IgD-negative memory B cell (primary cell): ENCODE measurements around the gene AFF3. TPM values are rescaled to one million over a fixed set of nuclear protein-coding genes. Genes with fewer than 3 reads are reported as not detected.
A peak's percentile ranks its signal among the peaks of the same experiment; 100 is the strongest.

Experiments used
- H3K27ac Mint-ChIP-seq, 3 donors: one replicate each; pipeline ENCODE4 v1.8.0; 2020 to 2022; ENCODE audit warnings: mild to moderate bottlenecking in 3 of 3, mixed read lengths in 3 of 3, moderate library complexity in 1 of 3
- H3K27me3 Mint-ChIP-seq: one replicate; pipeline ENCODE4 v1.8.0; 2021; ENCODE audit warnings: mixed read lengths
- H3K36me3 Mint-ChIP-seq: one replicate; pipeline ENCODE4 v1.8.0; 2020; ENCODE audit warnings: mild to moderate bottlenecking, mixed read lengths
- H3K4me1 Mint-ChIP-seq, 3 donors: one replicate each; pipeline ENCODE4 v1.8.0; 2020 to 2022; ENCODE audit warnings: mixed read lengths in 3 of 3, mild to moderate bottlenecking in 1 of 3
- H3K4me3 Mint-ChIP-seq, 4 donors: one replicate each; pipeline ENCODE4 v1.8.0; 2020 to 2022; ENCODE audit warnings: mild to moderate bottlenecking in 4 of 4, mixed read lengths in 4 of 4, moderate library complexity in 3 of 4
- H3K9me3 Mint-ChIP-seq, 3 donors: one replicate each; pipeline ENCODE4 v1.8.0; 2020 to 2021; ENCODE audit warnings: mixed read lengths in 3 of 3, mild to moderate bottlenecking in 1 of 3
- polyA plus RNA-seq: library from polyadenylated mRNA; unstranded; fragments of 300-500 nt; fragmentation: Illumina TruSeq; gene quantifications from one replicate; pipeline ENCODE4 v1.2.3, GENCODE V29; 2021

AFF3 gene
- polyA plus RNA-seq, 1 donor from 2014 or later, result 85.9 TPM

DNA sequence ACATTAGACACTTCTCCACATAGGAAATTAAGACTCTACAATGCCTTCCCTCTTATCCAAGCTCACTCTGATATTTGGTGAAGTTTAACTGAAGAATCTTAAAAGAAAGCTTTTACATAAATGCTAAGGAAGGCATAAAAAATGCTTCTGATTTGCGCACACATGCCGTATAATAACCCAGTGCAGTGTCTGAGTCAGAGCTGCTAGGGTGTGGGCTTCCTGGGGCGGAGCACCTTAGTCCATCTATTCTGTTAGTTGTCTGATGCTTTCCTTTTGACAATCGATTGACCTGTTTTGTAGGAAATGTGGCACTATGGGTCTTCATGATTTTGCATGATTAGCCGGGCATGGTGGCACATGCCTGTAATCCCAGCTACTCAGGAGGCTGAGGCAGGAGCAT is 231.5 kb downstream of the AFF3 start:
- Mint-ChIP-seq H3K36me3 (peaks cover 6% of the 10 kb centered on the region), H3K4me1 (peaks cover 6 to 15% (median 7%) of the 10 kb centered on the region in 3 donors), H3K27me3 (no peaks in the 10 kb centered on the region), H3K4me3 (no peak overlapping the region), H3K9me3 (no peaks in the 10 kb centered on the region), H3K27ac (peak overlapping the region in 1 of 3 donors; percentile 73)

GRCh38 chr2:99905636-99906035 is 236.8 kb downstream of the AFF3 start:
- H3K27ac Mint-ChIP-seq, result peak overlapping the region in 1 of 3 donors; percentile 39
- H3K36me3 Mint-ChIP-seq, result peaks cover 7% of the 10 kb centered on the region
- H3K4me3 Mint-ChIP-seq, result no peak overlapping the region
- H3K27me3 Mint-ChIP-seq, result no peaks in the 10 kb centered on the region
- no peaks in the 10 kb centered on the region for H3K9me3 Mint-ChIP-seq
- H3K4me1 Mint-ChIP-seq, result peaks cover 6 to 17% (median 10%) of the 10 kb centered on the region in 3 donors

- Mint-ChIP-seq H3K4me3 (no peak overlapping the region), H3K9me3 (no peaks in the 10 kb centered on the region), H3K27ac (peak overlapping the region in 1 of 3 donors; percentile 10), H3K4me1 (peaks cover 6 to 17% (median 10%) of the 10 kb centered on the region in 3 donors), H3K27me3 (no peaks in the 10 kb centered on the region), H3K36me3 (peaks cover 7% of the 10 kb centered on the region)
Measured at GRCh38 chr2:99905025-99905424, 237.4 kb downstream of the AFF3 start.

GRCh38 chr2:99903981-99904380 is 238.4 kb downstream of the AFF3 start:
- peaks cover 8% of the 10 kb centered on the region for H3K36me3 Mint-ChIP-seq
- no peaks in the 10 kb centered on the region for H3K9me3 Mint-ChIP-seq

GRCh38 chr2:99900556-99900955 is 241.8 kb downstream of the AFF3 start:
- peaks cover 14% of the 10 kb centered on the region for H3K36me3 Mint-ChIP-seq
- no peak overlapping the region for H3K4me3 Mint-ChIP-seq
- no peaks in the 10 kb centered on the region for H3K9me3 Mint-ChIP-seq
- H3K27ac Mint-ChIP-seq, result peak overlapping the region in 1 of 3 donors; percentile 37
- H3K27me3 Mint-ChIP-seq, result no peaks in the 10 kb centered on the region
- peaks cover 7 to 15% (median 12%) of the 10 kb centered on the region in 3 donors for H3K4me1 Mint-ChIP-seq

More at GRCh38 chr2:99903981-99904380, 238.4 kb downstream of the AFF3 start:
- no peak overlapping the region for H3K27ac Mint-ChIP-seq
- H3K4me3 Mint-ChIP-seq, result no peak overlapping the region
- H3K27me3 Mint-ChIP-seq, result no peaks in the 10 kb centered on the region
- H3K4me1 Mint-ChIP-seq, result peaks cover 7 to 17% (median 12%) of the 10 kb centered on the region in 3 donors

- Mint-ChIP-seq H3K27ac (peak overlapping the region in 1 of 3 donors; percentile 14), H3K4me3 (no peak overlapping the region), H3K36me3 (peaks cover 16% of the 10 kb centered on the region), H3K27me3 (no peaks in the 10 kb centered on the region), H3K4me1 (peaks cover 7 to 15% (median 12%) of the 10 kb centered on the region in 3 donors), H3K9me3 (no peaks in the 10 kb centered on the region)
Measured at GRCh38 chr2:99899882-99900281, 242.5 kb downstream of the AFF3 start.

- H3K27ac Mint-ChIP-seq, result peak overlapping the region in 1 of 3 donors; percentile 14
- no peaks in the 10 kb centered on the region for H3K9me3 Mint-ChIP-seq
- no peak overlapping the region for H3K4me3 Mint-ChIP-seq
- peaks cover 18% of the 10 kb centered on the region for H3K36me3 Mint-ChIP-seq
- H3K27me3 Mint-ChIP-seq, result no peaks in the 10 kb centered on the region
- H3K4me1 Mint-ChIP-seq, result peaks cover 6 to 14% (median 12%) of the 10 kb centered on the region in 3 donors
Measured at GRCh38 chr2:99899058-99899855, 243.1 kb downstream of the AFF3 start.

DNA sequence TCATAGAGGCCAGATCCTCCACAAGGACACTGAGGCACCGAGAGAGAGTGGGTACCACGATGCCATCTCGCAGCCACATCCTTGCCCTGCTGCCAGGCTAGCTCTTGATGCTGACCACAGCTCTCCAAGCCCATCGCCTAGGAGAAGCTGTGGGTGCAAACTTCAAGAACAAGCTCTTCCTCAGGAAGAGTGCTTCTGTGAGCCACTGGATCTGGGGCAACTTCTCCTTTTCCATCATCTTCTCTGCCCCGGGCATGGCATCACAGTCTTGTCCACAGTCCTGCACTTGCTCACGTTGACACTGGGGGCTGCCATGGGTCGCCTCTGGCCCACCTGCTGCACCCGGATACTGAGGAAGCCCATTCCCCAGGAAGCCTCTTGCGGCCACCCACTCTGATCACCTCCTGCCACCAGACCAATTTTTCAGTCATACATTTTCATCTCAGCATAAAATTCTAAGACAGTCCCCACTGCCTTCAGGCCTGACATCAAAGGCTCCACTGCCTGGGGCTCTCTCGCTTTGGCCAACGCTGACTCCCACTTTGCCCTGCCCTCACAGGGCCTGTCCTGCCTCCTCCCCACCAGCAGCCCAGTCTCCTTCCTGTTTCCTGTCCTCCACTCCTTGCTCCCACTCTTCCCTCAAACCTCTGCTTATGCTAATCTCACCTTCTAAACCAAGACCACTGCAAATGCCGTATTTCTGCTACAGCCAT is 243.9 kb downstream of the AFF3 start:
- Mint-ChIP-seq H3K27me3 (no peaks in the 10 kb centered on the region), H3K9me3 (no peaks in the 10 kb centered on the region), H3K4me1 (peaks cover 3 to 11% (median 9%) of the 10 kb centered on the region in 3 donors), H3K36me3 (peaks cover 18% of the 10 kb centered on the region), H3K4me3 (peak overlapping the region in 1 of 4 donors; percentile 52), H3K27ac (peak overlapping the region in 2 of 3 donors; percentile 12 to 16)

- Mint-ChIP-seq H3K27me3 (no peaks in the 10 kb centered on the region), H3K9me3 (no peaks in the 10 kb centered on the region), H3K27ac (no peak overlapping the region), H3K4me1 (peaks cover 0 to 1% (median 0%) of the 10 kb centered on the region in 3 donors), H3K36me3 (peaks cover 11% of the 10 kb centered on the region), H3K4me3 (peak overlapping the region in 1 of 4 donors; percentile 27)
Measured at GRCh38 chr2:99891428-99891780, 251.0 kb downstream of the AFF3 start.

DNA sequence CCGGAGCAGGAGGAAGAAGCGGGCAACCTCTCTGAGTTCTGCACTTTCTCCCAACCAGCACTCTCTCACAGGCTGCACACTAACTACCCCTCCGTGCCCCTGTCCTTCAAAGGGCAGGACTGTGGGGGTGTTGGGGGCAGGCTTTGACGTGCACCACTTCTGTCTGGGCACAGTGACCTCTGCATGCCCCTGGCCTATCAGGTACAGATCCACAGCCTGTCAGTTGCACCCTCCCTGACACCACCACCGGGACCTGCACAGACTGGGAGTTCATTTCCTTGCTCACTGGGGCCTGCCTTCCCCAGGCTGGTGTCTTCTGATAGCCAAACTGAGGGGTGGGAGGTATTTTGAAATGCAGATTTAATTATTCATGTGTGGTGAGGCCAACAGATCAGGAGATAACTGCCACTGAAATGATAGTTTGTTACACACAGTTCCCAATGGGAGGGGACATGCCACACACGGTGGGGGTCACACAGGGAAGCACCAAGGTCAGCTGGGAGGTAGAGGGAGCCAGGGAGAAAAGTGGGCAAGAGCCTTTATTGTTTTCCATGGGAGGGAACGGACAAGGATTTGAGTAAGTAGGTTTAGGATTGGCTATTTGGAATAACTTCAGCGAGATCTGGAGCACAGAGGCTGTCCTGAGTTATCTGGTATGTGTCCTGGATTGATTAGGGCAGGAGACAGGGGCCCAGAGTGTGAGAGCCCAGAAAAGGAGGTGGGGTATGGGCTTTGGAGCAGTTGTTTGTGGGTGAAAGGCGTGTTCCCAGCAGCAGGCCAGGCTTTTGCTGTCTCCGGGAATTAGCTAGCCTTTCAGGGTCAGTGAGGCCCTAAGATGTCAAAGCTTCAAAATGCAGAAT is 251.6 kb downstream of the AFF3 start:
- H3K4me3 Mint-ChIP-seq, result no peak overlapping the region
- no peaks in the 10 kb centered on the region for H3K27me3 Mint-ChIP-seq
- no peaks in the 10 kb centered on the region for H3K9me3 Mint-ChIP-seq
- H3K27ac Mint-ChIP-seq, result peak overlapping the region in 1 of 3 donors; percentile 26
- peaks cover 8% of the 10 kb centered on the region for H3K36me3 Mint-ChIP-seq
- peaks cover 0 to 2% (median 0%) of the 10 kb centered on the region in 3 donors for H3K4me1 Mint-ChIP-seq

GRCh38 chr2:99888617-99889016 is 253.8 kb downstream of the AFF3 start:
- H3K27ac Mint-ChIP-seq, result no peak overlapping the region
- H3K4me1 Mint-ChIP-seq, result peaks cover 8 to 14% (median 11%) of the 10 kb centered on the region in 3 donors
- no peaks in the 10 kb centered on the region for H3K9me3 Mint-ChIP-seq
- H3K27me3 Mint-ChIP-seq, result no peaks in the 10 kb centered on the region
- H3K36me3 Mint-ChIP-seq, result peaks cover 7% of the 10 kb centered on the region
- H3K4me3 Mint-ChIP-seq, result no peak overlapping the region

GRCh38 chr2:99886418-99886817 is 256.0 kb downstream of the AFF3 start:
- Mint-ChIP-seq H3K4me1 (peaks cover 27 to 33% (median 33%) of the 10 kb centered on the region in 3 donors), H3K4me3 (no peak overlapping the region), H3K27me3 (no peaks in the 10 kb centered on the region), H3K9me3 (no peaks in the 10 kb centered on the region), H3K36me3 (peaks cover 4% of the 10 kb centered on the region), H3K27ac (no peak overlapping the region)

DNA sequence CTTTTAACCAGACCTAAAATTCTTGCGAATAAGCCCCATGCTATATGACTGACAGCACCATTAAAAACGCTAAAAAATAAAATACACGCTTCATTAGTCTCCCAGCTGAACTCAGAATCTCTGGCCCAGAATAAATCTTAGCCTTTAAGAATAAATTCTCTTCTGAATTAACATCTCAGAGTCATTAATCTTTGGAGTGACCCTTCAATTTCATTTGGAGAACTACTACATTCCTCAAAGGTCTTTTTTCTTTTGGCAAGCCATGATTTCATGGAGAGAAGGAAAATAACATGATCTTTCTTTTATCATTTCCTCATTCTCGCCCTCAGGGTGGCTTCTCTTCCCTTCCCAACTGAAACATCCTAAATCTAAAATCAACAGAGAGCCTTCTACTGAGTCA is 259.0 kb downstream of the AFF3 start:
- H3K9me3 Mint-ChIP-seq, result no peaks in the 10 kb centered on the region
- no peak overlapping the region for H3K27ac Mint-ChIP-seq
- H3K27me3 Mint-ChIP-seq, result no peaks in the 10 kb centered on the region
- H3K36me3 Mint-ChIP-seq, result peaks cover 8% of the 10 kb centered on the region
- H3K4me3 Mint-ChIP-seq, result peak overlapping the region in 1 of 4 donors; percentile 64
- peaks cover 40 to 56% (median 49%) of the 10 kb centered on the region in 3 donors for H3K4me1 Mint-ChIP-seq

DNA sequence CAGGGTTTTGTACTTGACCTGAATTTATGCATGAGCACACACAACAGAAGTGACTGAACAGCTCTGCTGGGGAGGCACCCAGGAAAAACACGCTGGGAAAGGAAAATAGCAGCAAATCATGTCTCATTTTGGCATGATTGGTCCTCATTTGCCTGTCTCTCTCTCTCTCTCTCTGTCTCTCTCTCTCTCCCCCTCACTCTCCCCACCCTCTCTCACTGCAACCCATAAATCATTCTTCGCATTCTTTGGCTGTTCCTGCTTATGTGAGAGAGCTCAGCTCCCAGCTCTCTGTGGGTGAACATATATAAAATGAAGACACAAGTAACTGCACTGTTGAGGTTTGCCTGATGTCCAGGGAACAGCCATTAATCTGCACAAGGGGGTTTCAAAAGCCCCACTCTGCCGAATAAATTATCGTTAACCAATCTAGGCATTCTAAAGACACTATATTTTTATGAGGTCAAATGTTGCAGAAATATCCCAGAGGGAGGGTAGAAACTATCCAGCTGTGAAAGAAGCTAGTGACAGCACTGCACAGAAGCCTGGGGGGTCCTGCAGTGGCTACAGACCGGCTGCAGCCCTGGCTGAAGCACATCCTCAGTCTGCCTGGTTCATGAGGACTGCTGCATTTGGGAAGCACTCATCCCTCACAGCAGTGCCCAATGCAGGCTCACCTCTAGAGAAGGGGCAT is 260.3 kb downstream of the AFF3 start:
- Mint-ChIP-seq H3K4me3 (peak overlapping the region in 2 of 4 donors; percentile 33 to 56), H3K36me3 (peaks cover 6% of the 10 kb centered on the region), H3K4me1 (peaks cover 51 to 63% (median 59%) of the 10 kb centered on the region in 3 donors), H3K27ac (peak overlapping the region in 2 of 3 donors; percentile 15 to 75), H3K27me3 (no peaks in the 10 kb centered on the region), H3K9me3 (no peaks in the 10 kb centered on the region)
